PC-9 (cell line): ENCODE data around the gene PLB1.

ENCODE experiments used
- CTCF ChIP-seq: fragments of 200-600 bp; sonication (generic); conservative IDR thresholded peaks from 2 replicates; pipeline ENCODE4 v1.6.1; 2017; ENCODE audit warnings: mixed run types, antibody characterized with exemption, mild to moderate bottlenecking, moderate library complexity
- EZH2 ChIP-seq: fragments of 200-600 bp; sonication (generic); IDR thresholded peaks from 2 replicates; pipeline ENCODE4 v1.8.0; 2017; ENCODE audit warnings: antibody characterized with exemption, low read depth

- no peak for TF ChIP-seq CTCF
- no peak for TF ChIP-seq EZH2
Measured at GRCh38 chr2:28506112-28506910, 10.5 kb downstream of the PLB1 start.
